Kidney tubule cell (primary cell): ENCODE results near the gene BRIP1.
A peak's percentile ranks its signal among the peaks of the same experiment; 100 is the strongest.
"Not testable (repeated sequence)": the region's sequence is repeated elsewhere in the genome, so short reads cannot be mapped to it uniquely, and the experiment has no call there.

Source experiments
- DNase-seq: peaks from one replicate; pipeline ENCODE4 v3.0.0-alpha.2; 2018; ENCODE audit warnings: low spot score

Gene BRIP1

DNA sequence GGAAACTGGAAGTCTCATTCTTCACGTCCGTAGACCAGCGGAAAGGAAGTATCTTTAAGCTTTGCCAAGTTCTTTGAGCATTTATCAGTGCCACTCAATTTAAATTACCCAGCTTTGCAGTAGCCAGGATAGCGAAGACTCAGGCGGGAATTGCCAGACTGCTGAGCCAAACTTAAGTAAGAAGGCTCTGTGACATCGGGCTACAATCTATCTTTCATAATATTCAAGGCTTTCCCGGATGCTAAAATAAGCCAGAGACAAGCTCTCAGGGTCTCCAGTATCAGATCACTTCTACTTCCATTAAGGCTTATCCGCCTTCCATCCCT lies 436 bp upstream of the BRIP1 start:
- no peak for DNase-seq

DNA sequence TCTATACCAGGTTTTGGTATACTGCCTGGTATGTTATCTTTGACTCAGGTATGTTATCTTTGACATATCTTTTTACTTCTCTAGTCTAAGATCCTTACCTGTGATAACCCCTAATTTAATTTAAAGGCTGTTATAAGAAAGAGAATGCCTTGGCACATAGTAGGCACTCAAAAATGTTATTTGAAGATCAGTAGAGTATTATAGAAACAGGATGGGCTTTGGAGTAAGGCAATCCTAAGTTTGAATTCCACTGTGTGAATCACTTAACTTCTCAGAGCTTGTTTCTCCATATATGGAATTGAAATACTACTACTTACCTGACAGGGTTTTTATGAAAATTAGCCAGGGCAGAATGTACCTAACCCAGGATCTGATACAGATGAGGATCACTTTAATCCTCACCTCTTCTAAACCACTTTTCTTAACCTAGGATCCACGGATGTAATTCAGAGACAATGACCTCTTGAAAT lies 1.2 kb downstream of the BRIP1 start:
- DNase-seq = peak; percentile 72

DNA sequence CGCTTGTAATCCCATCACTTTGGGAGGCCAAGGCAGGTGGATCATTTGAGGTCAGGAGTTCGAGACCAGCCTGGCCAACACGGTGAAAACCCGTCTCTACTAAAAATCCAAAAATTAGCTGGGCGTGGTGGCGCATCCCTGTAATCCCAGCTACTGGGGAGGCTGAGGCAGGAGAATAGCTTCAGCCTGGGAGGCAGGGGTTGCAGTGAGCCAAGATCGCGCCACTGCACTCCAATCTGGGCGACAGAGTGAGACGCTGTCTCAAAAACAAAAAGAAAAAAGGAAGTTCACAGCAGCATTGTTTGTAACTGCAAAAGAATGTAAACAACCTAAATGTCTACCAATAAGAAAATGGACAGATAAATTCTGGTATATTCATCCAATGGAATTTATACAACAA lies 2.9 kb downstream of the BRIP1 start:
- DNase-seq = not testable (repeated sequence)

DNA sequence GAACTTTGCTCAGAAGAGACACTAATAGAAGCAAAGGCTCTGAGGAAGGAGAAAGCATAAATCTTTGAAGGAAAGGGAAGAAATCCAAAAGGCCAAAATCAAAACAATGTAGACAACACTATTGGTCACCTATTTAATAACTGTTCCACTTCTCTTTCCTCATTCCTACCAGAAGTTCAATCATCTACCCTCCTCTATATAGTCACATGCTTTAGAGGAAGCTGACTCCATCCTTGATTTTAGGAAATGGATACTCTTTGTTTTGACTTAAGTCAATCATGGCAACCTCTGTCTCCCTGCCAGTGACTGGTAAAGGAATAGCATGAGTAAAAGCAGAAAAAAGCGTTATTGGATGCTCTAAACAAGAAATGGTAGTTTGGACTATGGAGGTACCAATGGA lies 7.3 kb downstream of the BRIP1 start:
- DNase-seq = peak; percentile 6

DNA sequence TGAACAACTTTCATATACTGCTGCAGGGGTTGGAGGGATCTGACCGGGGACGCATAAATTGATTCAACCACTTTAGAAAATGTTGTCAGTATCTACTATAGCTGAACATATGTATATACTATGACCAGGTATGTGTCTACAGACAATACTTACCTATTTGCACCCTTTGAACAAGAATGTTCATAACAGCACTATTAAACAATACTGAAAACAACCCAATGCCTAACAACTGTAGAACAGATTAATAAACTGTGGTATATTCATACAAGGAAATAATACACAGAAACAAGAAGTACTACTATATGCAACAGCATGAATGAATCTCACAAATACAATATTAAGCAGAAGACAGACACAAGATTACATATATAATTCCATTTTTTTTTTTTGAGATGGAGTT lies 10.5 kb downstream of the BRIP1 start:
- no peak for DNase-seq

DNA sequence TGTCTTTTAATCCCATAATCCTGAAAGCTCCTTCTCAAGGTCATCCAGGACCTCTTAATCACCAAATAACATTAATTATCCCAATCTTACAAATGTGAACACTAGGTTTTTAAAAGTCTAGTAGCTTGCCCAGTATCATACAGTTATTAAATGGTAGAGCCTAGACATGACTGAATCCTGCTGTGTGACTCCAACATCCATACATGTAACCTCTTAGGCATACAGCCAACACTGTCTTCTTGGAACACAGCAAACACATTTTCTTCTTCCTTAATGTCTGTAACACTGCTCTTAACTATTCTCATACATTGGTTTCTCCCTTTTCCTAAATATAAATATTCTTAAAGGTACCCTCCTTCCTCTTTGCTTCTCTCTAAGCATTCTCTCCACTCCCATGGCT lies 13.7 kb downstream of the BRIP1 start:
- no peak for DNase-seq

DNA sequence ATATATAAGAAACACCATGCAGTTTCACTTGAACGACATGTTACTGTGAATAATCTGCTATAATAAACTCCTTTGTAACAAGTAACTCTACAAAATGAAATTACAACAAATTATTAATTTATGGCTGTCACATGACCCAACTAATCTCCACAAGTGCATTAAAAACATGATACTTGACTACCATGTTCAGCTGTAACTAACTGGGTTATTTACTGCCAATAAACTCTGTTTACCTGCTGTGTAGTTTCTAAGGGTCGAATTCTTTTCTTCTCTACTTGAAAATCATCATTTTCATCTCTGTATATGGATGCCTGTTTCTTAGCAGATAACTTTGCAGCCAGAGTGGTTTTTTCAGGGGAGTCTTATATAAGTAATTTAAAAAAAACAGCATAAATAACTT lies 14.4 kb downstream of the BRIP1 start:
- no peak for DNase-seq

DNA sequence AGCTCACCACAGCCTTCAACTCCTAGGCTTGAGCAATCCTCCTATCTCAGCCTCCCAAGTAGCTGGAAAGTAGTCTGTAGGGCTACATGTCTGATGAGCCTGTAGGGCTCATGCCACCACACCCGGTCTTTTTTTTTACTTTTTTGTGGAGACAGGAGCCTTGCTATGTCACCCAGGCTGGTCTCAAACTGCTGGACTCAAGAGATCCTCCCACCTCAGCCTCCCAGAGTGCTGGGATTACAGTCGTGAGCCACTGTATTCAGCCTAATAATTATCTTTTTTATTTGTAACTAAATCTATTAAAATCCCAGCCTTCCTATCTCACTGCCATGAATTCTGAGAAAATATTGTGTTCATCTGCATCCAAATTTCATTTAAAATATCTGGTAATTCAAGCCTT lies 15.1 kb downstream of the BRIP1 start:
- no peak for DNase-seq

DNA sequence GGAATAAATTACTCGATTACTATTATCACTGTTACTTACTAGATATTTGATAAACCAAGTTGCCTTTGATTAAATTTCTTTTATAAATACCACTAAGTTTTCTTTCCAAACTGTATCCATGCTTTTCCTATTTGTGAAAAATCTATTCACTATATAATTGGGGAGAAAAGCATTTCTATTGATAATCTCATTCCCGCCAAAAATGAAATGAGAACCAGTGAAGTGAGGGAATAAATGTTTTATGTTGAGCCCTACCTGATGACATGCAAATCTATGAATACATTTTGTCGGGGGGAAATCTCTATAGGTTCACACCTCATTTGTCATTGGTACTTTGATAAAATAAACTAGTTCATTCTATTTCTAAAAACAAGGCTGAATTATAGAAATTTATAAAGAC lies 15.7 kb downstream of the BRIP1 start:
- DNase-seq = no peak

DNA sequence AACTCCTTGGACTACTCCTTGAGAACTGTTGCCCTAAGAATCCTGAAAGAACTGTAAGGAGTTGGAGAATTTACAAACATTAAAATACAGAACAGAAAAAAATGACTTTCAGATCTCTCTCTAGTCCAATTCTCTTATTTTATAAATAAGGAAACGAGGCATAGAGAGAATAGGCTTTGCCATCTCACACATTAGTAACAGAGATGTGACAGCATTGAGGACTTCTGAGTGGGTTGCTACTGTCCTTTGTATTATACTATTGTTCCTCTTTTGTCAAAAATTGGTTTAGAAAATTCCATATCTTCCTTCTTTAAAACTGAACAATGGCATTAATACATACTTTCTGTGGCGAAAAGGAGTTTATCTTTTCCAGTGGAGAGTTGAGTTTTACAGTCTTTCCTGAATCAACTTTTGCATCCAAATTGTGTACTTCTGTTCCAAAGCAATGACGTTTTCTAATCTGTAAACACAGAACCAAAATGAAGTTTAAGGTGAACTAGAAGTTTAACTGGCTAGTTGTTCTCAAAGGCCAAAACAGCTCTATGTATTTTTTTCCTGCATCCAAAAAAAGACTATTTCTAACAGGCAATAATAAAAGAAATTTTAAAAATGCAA lies 16.5 kb downstream of the BRIP1 start:
- no peak for DNase-seq

DNA sequence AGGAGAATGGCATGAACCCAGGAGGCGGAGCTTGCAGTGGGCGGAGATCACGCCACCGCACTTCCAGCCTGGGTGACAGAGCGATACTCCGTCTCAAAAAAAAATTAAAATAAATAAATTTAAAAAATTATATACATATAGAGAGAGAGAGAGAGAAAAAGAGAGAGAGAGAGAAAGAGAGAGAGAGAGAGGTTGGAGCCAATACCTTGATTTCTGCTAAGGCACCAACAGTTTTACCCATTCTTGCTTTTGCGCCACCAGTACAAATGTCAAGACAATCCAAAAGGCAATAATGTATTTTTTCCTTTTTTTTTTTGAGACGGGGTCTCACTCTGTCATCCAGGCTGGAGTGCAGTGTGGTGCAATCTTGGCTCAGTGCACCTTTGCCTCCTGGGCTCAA lies 17.2 kb downstream of the BRIP1 start:
- DNase-seq = no peak

DNA sequence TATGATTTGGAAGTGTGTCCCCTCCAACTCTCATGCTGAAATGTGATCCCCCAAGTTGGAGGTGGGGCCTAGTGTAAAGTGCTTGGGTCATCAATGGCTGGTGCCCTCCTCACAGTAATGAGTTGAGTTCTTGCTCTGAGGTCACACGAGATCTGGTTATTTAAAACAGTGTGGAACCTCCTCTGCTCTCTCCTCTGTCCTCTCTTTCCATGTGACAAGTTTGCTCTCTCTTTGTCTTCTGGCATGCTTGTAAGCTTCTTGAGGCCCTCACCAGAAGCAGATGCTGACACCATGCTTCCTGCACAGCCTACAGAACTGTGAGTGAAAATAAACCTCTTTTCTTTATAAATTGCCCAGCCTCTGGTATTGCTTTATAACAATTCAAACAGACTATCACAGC lies 19.9 kb downstream of the BRIP1 start:
- DNase-seq = no peak

DNA sequence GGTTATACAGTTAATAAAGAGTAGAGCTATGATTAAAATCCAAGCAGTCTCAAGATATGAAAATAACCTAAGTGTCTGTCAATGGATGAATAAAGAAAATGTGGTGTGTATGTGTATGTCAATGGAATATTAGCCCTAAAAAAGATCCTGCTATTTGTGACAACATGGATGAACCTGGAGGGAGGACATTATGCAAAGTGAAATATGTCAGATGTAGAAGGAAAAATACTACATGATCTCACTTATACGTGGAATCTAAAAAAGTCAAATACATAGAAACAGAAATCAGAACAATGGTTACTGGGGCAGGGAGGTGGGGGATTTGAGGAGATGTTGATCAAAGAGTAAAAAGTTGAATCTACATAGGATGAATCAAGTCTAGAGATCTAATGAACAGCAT lies 20.4 kb downstream of the BRIP1 start:
- no peak for DNase-seq

DNA sequence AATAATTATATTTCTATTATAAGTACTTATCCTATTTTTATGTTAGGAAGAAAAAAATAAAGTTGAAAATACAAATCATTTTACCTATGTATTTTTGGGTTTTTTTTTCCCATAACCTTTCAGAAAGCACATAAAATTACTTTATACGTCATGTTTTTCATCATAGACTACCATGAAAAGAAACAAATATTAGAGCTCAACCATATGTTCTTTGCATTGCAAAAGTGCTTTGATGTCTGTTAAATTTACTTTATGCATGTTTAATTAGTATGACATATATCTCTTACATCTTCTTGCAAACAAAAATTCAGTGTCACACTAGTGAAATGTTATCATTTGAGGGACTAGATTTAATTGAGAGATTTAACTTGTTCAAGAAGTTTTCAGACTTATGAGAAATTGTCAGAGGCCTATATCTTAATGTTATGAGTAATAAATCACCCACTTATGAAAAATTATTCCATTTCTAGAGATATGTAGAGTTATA lies 24.0 kb downstream of the BRIP1 start:
- DNase-seq = no peak

DNA sequence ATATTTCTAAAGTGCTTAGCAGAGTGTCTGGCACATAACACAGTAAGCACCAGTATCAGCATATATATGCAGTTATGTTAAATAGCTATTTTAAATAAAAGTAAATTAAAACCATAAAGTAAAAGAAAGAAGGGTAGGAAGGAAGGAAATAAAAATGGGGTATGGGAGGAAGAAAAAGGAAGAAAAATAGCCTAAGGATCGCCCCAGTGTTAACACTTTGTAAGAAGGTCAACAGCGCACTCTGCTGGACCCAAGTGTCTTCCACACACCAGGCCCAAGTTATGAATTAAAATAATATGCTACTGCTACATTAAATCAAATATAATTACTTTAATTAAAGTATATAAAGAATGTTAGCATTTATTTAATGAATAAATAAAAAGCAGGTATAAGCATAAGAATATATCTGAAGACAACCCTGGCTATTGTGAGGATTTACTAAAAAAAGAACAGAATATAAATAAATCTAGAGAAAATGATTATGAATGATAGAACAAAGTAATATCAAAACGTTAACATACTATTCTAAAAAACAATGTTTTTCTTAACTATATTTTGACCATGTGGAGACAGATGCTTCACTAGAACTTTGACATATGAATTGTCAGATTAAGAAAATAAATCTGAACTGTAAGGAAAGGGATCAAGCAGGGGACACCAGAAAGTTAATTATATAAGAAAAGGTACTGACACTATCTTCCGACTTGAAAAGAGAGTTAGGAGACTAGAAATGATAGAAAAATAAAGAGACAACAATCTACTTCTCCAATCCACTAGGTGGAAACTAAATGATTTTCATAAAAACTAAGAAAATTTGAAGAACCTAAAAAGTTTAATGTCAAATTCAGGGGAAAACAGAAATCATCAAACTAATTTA lies 25.9 kb downstream of the BRIP1 start:
- DNase-seq = peak; percentile 60

DNA sequence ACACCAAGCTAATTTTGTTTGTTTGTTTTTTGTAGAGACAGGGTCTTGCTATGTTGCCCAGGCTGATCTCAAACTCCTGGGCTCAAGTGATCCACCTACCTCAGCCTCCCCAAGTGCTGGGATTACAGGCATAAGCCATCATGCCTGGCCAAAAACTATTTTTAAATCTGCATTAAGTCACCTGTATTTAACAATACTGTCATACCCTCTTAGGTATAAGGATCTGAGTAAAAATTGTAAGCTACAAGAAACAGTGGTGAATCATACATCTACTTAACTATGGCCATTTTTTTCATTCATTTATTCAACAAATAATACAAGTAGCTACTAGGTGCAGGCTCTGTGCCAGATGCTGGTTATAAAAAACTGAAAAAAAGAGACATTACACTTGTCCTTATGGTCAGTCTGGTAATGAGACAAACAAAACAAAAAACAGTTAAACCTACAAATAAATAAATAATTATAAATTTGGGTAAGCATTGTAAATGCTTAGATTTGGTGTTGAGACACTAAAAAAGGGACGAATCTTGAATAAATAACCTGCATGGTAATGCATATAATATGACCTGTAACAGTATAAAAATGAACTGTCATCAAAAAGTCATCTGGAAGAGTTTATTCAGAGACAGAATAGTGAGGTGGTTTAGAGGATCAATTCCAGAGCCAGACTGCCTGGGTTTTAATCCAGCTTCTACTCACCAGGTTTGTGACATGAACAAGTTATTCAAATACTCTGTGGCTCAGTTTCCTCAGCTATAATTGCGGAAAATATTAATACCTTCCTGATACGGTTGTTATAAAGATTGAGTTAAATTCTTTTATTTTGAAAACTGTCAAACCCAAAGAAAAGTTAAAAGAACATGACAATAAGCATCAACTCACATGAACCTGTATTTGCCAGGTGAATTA lies 26.8 kb downstream of the BRIP1 start:
- no peak for DNase-seq

DNA sequence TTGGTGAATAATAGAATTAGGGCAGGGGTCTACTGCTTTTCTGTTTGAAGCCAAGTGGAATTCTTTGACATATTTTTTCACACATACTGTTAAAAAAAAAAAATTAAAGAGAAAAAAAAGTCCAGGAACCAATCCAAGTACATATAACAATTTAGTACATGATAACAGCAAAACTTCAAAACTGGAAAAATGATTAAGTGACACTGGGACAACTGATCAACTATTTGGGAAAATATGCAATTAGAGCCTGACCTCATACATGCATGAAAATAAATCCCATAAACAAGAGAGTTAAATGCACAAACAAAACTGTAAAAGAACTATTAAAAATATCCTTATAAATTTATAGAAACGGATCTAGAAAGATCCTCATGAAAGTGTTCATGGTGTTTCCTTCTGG lies 27.7 kb downstream of the BRIP1 start:
- DNase-seq = no peak

DNA sequence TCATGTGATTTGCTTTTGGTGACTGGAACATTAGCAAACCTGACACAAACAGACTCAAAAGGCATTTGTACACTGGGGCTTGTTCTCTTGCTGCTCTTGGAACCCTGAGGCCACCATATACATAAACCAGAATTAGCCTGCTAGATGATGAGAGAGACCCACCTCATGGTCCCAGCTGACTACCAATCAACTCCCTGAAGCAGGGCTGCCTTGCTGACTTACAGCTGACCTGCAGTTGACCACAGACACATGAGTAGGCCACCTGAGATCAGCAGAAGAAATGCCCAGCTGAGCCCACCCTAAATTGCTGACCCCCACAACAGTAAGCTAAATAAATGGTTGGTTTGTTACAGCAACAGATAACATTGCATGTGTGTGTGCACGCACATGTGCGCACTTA lies 28.7 kb downstream of the BRIP1 start:
- DNase-seq = no peak

DNA sequence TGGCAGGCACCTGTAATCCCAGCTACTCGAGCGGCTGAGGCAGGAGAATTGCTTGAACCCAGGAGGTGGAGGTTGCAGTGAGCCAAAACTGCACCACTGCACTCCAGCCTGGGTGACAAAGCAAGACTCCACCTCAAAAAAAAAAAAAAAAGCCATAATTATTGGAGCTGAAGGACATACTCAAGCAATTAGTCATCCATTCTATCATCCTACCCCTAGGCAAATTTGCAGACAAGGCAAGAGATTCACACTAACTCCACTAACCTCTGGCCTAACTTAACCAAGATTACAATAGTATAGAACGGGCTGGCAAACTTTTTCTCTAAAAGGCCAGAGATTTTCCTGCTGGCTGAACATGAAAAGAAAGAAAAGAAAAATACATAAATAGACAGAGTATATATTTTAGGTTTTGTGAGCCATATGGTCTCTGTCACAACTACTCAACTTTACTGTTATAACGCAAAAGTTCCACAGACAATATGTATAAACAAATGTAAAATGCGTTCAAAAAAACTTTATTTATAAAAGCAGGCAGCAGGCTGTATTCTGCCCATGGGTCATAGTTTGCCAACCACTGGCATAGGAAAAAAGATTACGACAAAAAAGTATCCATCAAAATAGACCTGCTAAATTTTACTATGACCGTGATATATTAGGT lies 29.7 kb downstream of the BRIP1 start:
- peak; percentile 81 for DNase-seq

DNA sequence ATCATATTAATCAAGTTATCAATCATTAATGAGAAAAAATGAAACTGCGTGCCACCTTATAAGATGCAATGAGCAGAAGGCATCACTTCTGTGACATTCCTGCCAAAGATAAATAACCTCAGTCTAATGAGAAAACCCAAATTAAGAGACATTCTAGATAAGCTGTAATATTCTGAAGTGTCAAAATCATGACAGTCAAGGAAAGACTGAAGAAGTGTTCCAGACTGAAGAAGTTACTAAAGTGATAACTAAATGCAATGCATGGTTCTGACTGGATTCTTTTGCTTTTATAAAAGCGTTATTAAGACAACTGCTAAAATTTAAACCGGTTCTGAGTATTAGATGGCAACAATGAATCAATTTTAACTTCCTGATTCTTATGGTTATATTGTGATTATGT lies 30.9 kb downstream of the BRIP1 start:
- DNase-seq = no peak

DNA sequence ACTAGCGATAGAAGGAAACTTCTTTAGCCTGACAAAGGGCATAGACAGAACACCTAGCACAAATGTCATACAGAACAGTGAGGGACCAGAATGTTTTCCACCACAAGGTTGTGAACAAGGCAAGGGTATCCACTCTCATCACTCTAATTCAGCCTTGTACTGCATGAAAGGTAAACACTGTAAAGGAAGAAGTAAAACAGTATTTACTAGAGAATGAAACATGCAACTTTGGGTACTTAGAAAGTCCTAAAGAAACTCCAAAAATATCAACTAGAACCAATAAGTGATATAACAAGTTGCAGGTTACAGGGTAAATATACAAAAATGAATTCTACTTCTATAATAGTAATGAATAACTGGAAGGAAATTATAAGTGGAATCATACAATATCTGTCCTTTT lies 32.2 kb downstream of the BRIP1 start:
- DNase-seq = no peak

DNA sequence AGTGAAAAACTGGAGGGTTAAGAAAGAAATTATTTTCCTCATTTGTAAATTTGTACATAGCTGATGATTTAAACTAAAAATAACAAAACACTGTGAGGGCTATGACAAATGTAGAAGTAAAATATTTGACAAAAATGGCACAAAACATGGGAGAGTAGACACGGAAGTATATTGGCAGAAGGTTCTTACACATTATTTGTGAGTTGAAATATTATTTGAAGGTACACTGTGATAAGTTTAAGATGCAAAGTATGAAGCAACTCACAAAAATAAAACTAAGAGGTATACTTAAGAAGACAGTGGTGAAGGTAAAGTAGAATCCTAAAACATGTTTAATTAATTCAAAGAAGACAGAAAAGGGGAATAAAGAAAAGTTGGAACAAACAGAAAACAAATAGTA lies 34.6 kb downstream of the BRIP1 start:
- DNase-seq = no peak
